IPS-NIHi11 (cell line): Measurements from ENCODE around the gene USF2.

Experiments
- DNase-seq: peaks from one replicate; pipeline ENCODE4 v3.0.0; 2012; ENCODE audit warnings: mixed read lengths, low spot score

Gene USF2

GRCh38 chr19:35299523-35300338 lies 31.0 kb downstream of the USF2 start:
- peak; percentile 94 for DNase-seq

GRCh38 chr19:35300339-35300649 lies 31.5 kb downstream of the USF2 start:
- no peak for DNase-seq

GRCh38 chr19:35301961-35302360 lies 33.2 kb downstream of the USF2 start:
- no peak for DNase-seq

GRCh38 chr19:35302446-35302845 lies 33.7 kb downstream of the USF2 start:
- DNase-seq = peak; percentile 4

- DNase-seq = no peak
These were observed 34.7 kb downstream of the USF2 start for GRCh38 chr19:35303357-35303915.

GRCh38 chr19:35304036-35304435 lies 35.3 kb downstream of the USF2 start:
- no peak for DNase-seq

GRCh38 chr19:35305181-35305580 lies 36.4 kb downstream of the USF2 start:
- no peak for DNase-seq

GRCh38 chr19:35306473-35307246 lies 37.9 kb downstream of the USF2 start:
- DNase-seq = peak; percentile 75

- peak; percentile 8 for DNase-seq
These were observed 39.2 kb downstream of the USF2 start for GRCh38 chr19:35307931-35308330.

GRCh38 chr19:35308910-35309309 lies 40.1 kb downstream of the USF2 start:
- DNase-seq = no peak

- no peak for DNase-seq
These were observed 40.9 kb downstream of the USF2 start for GRCh38 chr19:35309481-35310279.

- no peak for DNase-seq
These were observed 41.6 kb downstream of the USF2 start for GRCh38 chr19:35310331-35310730.

- no peak for DNase-seq
These were observed 42.2 kb downstream of the USF2 start for GRCh38 chr19:35310811-35311465.

GRCh38 chr19:35311901-35312665 lies 43.3 kb downstream of the USF2 start:
- DNase-seq = peak; percentile 11

- DNase-seq = peak; percentile 3
These were observed 44.8 kb downstream of the USF2 start for GRCh38 chr19:35313587-35313986.

- no peak for DNase-seq
These were observed 45.3 kb downstream of the USF2 start for GRCh38 chr19:35314031-35314430.

- no peak for DNase-seq
These were observed 46.2 kb downstream of the USF2 start for GRCh38 chr19:35314858-35315470.

- DNase-seq = no peak
These were observed 47.1 kb downstream of the USF2 start for GRCh38 chr19:35315883-35316282.

GRCh38 chr19:35316560-35316959 lies 47.8 kb downstream of the USF2 start:
- DNase-seq = peak; percentile 1

GRCh38 chr19:35317464-35318043 lies 48.8 kb downstream of the USF2 start:
- peak; percentile 2 for DNase-seq
